HG03108 (cell line): ENCODE data around the gene ICAM3.

Source experiments
- ATAC-seq: cut with Tn5 transposase; IDR thresholded peaks from one replicate; pipeline ENCODE4 v1.9.1; 2021; ENCODE audit warnings: moderate library complexity; ENCODE audit not compliant: unreplicated experiment

The ICAM3 gene

GRCh38 chr19:10321417-10321797 is 18.0 kb downstream of the ICAM3 start:
- ATAC-seq: no peak

GRCh38 chr19:10320602-10321416 is 18.6 kb downstream of the ICAM3 start:
- ATAC-seq: no peak

GRCh38 chr19:10318807-10319682 is 20.4 kb downstream of the ICAM3 start:
- ATAC-seq: no peak

- ATAC-seq: no peak
These were observed 21.5 kb downstream of the ICAM3 start for GRCh38 chr19:10317857-10318462.

- no peak for ATAC-seq
These were observed 22.2 kb downstream of the ICAM3 start for GRCh38 chr19:10317045-10317856.

- no peak for ATAC-seq
These were observed 23.0 kb downstream of the ICAM3 start for GRCh38 chr19:10316229-10317044.

- ATAC-seq: peak; percentile 59
These were observed 23.8 kb downstream of the ICAM3 start, which contains the start of gene FDX2 for GRCh38 chr19:10315335-10316214. TSS of gene FDX2 (minus strand) at chr19:10316015. CDS start at chr19:10315996, 19 bp downstream.

GRCh38 chr19:10309423-10309822 is 30.0 kb downstream of the ICAM3 start, which contains the start of gene ZGLP1:
TSS of gene ZGLP1 (minus strand) at chr19:10309815.
- no peak for ATAC-seq

- no peak for ATAC-seq
These were observed 33.1 kb downstream of the ICAM3 start for GRCh38 chr19:10306327-10306726.

GRCh38 chr19:10305139-10305806 is 34.2 kb downstream of the ICAM3 start:
- ATAC-seq: no peak

- ATAC-seq: no peak
These were observed 39.6 kb downstream of the ICAM3 start for GRCh38 chr19:10299545-10300458.

- ATAC-seq: no peak
These were observed 43.4 kb downstream of the ICAM3 start for GRCh38 chr19:10295847-10296591.

GRCh38 chr19:10295305-10295846 is 44.0 kb downstream of the ICAM3 start:
- ATAC-seq: peak; percentile 46

GRCh38 chr19:10294368-10294697 is 45.1 kb downstream of the ICAM3 start:
- no peak for ATAC-seq

GRCh38 chr19:10293637-10294367 is 45.6 kb downstream of the ICAM3 start:
- ATAC-seq: no peak
